Endothelial cell of umbilical vein (primary cell): ENCODE data around the gene THSD8.
A peak's percentile ranks its signal among the peaks of the same experiment; 100 is the strongest.

ENCODE experiments used
- EZH2 ChIP-seq: IDR thresholded peaks from 2 replicates; pipeline ENCODE4 v1.6.1; 2012; ENCODE audit warnings: borderline replicate concordance, low read depth, mild to moderate bottlenecking, moderate library complexity, low read length, inconsistent platforms; ENCODE audit not compliant: severe bottlenecking
- FOS ChIP-seq: IDR thresholded peaks from 2 replicates; pipeline ENCODE4 v1.6.1; 2011; ENCODE audit warnings: mild to moderate bottlenecking, low read length, moderate library complexity, borderline replicate concordance; ENCODE audit not compliant: insufficient read depth
- GATA2 ChIP-seq: IDR thresholded peaks from 2 replicates; pipeline ENCODE4 v1.7.0; 2011; ENCODE audit warnings: low read depth, mild to moderate bottlenecking, moderate library complexity, mixed read lengths, low read length; ENCODE audit not compliant: insufficient read length, insufficient read depth
- JUN ChIP-seq: IDR thresholded peaks from 2 replicates; pipeline ENCODE4 v1.6.1; 2011; ENCODE audit warnings: borderline replicate concordance, low read depth; ENCODE audit not compliant: insufficient read length, insufficient read depth
- MYC ChIP-seq: IDR thresholded peaks from one replicate; pipeline ENCODE4 v1.6.1; 2011; ENCODE audit warnings: mild to moderate bottlenecking, low read depth, low read length
- POLR2A ChIP-seq: IDR thresholded peaks from 2 replicates; pipeline ENCODE4 v1.6.1; 2012; ENCODE audit warnings: low read depth, mild to moderate bottlenecking, control low read depth, low read length
- POLR2AphosphoS5 ChIP-seq: IDR thresholded peaks from 2 replicates; pipeline ENCODE4 v1.6.1; 2012; ENCODE audit warnings: low read depth, mild to moderate bottlenecking, control low read depth, low read length, moderate library complexity; ENCODE audit not compliant: insufficient read depth
- TF ChIP-seq, protein P1 (sequence below), 2 donors: IDR thresholded peaks; 1 replicate in 1 of 2; 2 replicates in 1 of 2; pipeline ENCODE4 v1.5.1; 2011; ENCODE audit warnings: low read length in 2 of 2, mild to moderate bottlenecking in 2 of 2, moderate library complexity in 2 of 2, control low read depth in 1 of 2, inconsistent platforms in 1 of 2, low read depth in 1 of 2; ENCODE audit not compliant: insufficient read depth in 1 of 2; ENCODE audit errors: extremely low read depth in 1 of 2
- TF ChIP-seq, protein P2 (sequence below): IDR thresholded peaks from 2 replicates; pipeline ENCODE4 v1.6.1; 2011; ENCODE audit not compliant: insufficient read depth, insufficient read length

DNA sequence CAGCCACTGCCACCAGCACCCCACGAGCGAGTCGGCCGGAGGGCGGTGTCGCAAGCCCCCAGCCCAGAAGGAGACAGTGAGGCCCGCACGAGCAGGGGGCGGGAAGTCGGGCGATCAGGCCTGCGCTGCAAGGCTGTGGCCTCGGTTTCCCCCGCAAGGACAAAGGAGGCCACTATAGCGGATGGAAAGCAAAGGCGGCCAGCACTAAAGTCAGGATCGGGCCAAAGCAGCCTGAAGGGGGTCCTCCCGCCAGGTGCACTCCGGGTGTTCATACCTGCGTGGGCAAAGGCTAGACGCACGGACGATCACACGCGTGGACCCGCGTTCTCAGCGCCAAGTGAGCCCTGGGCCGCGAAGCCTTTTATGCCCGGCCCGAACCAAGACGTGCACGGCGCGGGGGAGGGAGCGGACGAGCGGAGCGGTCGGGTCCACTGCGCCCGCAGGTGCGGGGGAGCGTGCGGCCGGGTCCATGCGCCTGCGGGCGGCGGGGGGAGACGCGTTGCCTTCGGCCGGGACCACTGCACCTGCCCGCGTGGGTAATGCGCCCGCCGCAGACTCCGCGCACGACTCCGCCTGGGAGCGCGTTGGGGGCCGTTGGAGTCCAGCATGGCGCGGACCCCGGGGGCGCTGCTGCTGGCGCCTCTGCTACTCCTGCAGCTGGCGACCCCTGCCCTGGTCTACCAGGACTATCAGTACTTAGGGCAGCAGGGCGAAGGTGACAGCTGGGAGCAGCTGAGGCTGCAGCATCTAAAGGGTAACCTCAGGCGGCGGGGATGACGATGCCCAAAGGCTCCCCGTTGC is at the start of gene THSD8, which contains the start of gene PRDX2:
- TF ChIP-seq EZH2, result no peak
- TF ChIP-seq, protein P1, sequence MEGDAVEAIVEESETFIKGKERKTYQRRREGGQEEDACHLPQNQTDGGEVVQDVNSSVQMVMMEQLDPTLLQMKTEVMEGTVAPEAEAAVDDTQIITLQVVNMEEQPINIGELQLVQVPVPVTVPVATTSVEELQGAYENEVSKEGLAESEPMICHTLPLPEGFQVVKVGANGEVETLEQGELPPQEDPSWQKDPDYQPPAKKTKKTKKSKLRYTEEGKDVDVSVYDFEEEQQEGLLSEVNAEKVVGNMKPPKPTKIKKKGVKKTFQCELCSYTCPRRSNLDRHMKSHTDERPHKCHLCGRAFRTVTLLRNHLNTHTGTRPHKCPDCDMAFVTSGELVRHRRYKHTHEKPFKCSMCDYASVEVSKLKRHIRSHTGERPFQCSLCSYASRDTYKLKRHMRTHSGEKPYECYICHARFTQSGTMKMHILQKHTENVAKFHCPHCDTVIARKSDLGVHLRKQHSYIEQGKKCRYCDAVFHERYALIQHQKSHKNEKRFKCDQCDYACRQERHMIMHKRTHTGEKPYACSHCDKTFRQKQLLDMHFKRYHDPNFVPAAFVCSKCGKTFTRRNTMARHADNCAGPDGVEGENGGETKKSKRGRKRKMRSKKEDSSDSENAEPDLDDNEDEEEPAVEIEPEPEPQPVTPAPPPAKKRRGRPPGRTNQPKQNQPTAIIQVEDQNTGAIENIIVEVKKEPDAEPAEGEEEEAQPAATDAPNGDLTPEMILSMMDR (IDR thresholded peaks at IDR 0.05; ENCODE audit: extremely low read depth in 1 of 2, insufficient read depth in 1 of 2, low read depth in 1 of 2, low read length in 2 of 2), result peak in 1 of 2 donors; percentile 9
- peak; percentile 99 for TF ChIP-seq POLR2A
- peak; percentile 98 for TF ChIP-seq POLR2AphosphoS5
- TF ChIP-seq MYC, result no peak
- TF ChIP-seq JUN, result no peak
- no peak for TF ChIP-seq FOS
- TF ChIP-seq, protein P2, sequence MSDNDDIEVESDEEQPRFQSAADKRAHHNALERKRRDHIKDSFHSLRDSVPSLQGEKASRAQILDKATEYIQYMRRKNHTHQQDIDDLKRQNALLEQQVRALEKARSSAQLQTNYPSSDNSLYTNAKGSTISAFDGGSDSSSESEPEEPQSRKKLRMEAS, result no peak
- no peak for TF ChIP-seq GATA2
